Mucosa of descending colon (tissue), 3 donors: ENCODE results near the gene TMEM213. TPM values are rescaled to one million over a fixed set of nuclear protein-coding genes. Genes with fewer than 3 reads are reported as not detected.

Experiments used
- ATAC-seq: fragments of 200-7000 bp; cut with Tn5 transposase; one replicate; pipeline ENCODE4 v1.9.1; 2020; ENCODE audit warnings: mild to moderate bottlenecking, moderate library complexity
- DNase-seq, 3 donors: peaks; one replicate each; pipeline ENCODE4 v3.0.0-alpha.2; 2020
- H3K36me3 ChIP-seq: fragments of 200-600 bp; one replicate; pipeline ENCODE4 v1.8.0; 2021; ENCODE audit warnings: low read depth, mild to moderate bottlenecking
- H3K4me1 ChIP-seq: fragments of 200-600 bp; one replicate; pipeline ENCODE4 v1.8.0; 2021; ENCODE audit warnings: low read depth, mild to moderate bottlenecking
- H3K4me3 ChIP-seq: fragments of 200-600 bp; one replicate; pipeline ENCODE4 v1.8.0; 2021; ENCODE audit warnings: mild to moderate bottlenecking
- H3K9me3 ChIP-seq: fragments of 200-600 bp; one replicate; pipeline ENCODE4 v1.8.0; 2021; ENCODE audit warnings: mild to moderate bottlenecking
- CTCF ChIP-seq: fragments of 200-600 bp; IDR thresholded peaks from one replicate; pipeline ENCODE4 v1.8.0; 2022; ENCODE audit warnings: antibody characterized with exemption, mild to moderate bottlenecking
- intact Hi-C, 2 donors: fragments of 100-400 bp; cut with DNase I in 1 of 2; cut with micrococcal nuclease in 1 of 2; formaldehyde crosslinking; loops; one replicate each; pipeline versions ENCODE4 v1.11.0 to v1.11.1; 2022; cut with DNase I, micrococcal nuclease
- total RNA-seq, 3 donors: library from RNA; stranded (reverse); fragmentation: NEBNext Ultra II Directional in 2 of 3; extraction: Animal tissue kit (Norgen Biotek cat#: 25700) in 2 of 3; gene quantifications; one replicate each; pipeline versions ENCODE4 v1.2.1 to v1.2.4, GENCODE V29; 2021 to 2023
- donor health status: DM: no; HTN: no; CAD: no; lungs with moderate emphysema.
- donor health status: DM: no; HTN: no; CAD: no.
- donor health status: DM: no; HTN: yes; CAD: no.

The TMEM213 gene
- total RNA-seq, 3 donors from 2014 or later = not detected

GRCh38 chr7:138871814-138872090 lies 74.0 kb downstream of the TMEM213 start:
- Histone ChIP-seq H3K4me1 (no peaks in the 10 kb centered on the region), H3K4me3 (no peak overlapping the region), H3K36me3 (no peaks in the 10 kb centered on the region), H3K9me3 (no peaks in the 10 kb centered on the region)
- intact Hi-C loops = no loop called here
- ATAC-seq (no peak), DNase-seq (no peak)
- TF ChIP-seq CTCF = no peak

GRCh38 chr7:138872576-138872975 lies 74.8 kb downstream of the TMEM213 start:
- intact Hi-C loops = no loop called here
- peak; percentile 21 for ATAC-seq

GRCh38 chr7:138873220-138873892 lies 75.6 kb downstream of the TMEM213 start:
- intact Hi-C loops = no loop called here
- Histone ChIP-seq H3K4me1 (no peaks in the 10 kb centered on the region), H3K36me3 (no peaks in the 10 kb centered on the region), H3K4me3 (no peak overlapping the region), H3K9me3 (no peaks in the 10 kb centered on the region)
- no peak for DNase-seq
- no peak for TF ChIP-seq CTCF
- no peak for ATAC-seq

More at GRCh38 chr7:138872576-138872975, 74.8 kb downstream of the TMEM213 start:
- H3K36me3 ChIP-seq = no peaks in the 10 kb centered on the region
- no peaks in the 10 kb centered on the region for H3K4me1 ChIP-seq
- no peak for TF ChIP-seq CTCF
- DNase-seq = no peak
- no peak overlapping the region for H3K4me3 ChIP-seq
- H3K9me3 ChIP-seq = no peaks in the 10 kb centered on the region

GRCh38 chr7:138875794-138876193 lies 78.0 kb downstream of the TMEM213 start:
- ATAC-seq (peak; percentile 74), DNase-seq (peak in 1 of 3 donors; percentile 19)
- H3K9me3 ChIP-seq = no peaks in the 10 kb centered on the region
- no peaks in the 10 kb centered on the region for H3K36me3 ChIP-seq
- H3K4me3 ChIP-seq = no peak overlapping the region
- intact Hi-C loops = no loop called here
- H3K4me1 ChIP-seq = no peaks in the 10 kb centered on the region
- no peak for TF ChIP-seq CTCF

GRCh38 chr7:138876326-138876725 lies 78.5 kb downstream of the TMEM213 start:
- no peak for ATAC-seq
- no peak overlapping the region for H3K4me3 ChIP-seq
- H3K36me3 ChIP-seq = no peaks in the 10 kb centered on the region
- no peak for TF ChIP-seq CTCF
- H3K9me3 ChIP-seq = no peaks in the 10 kb centered on the region
- no peaks in the 10 kb centered on the region for H3K4me1 ChIP-seq
- intact Hi-C loops = no loop called here
- DNase-seq = no peak

- ATAC-seq (no peak), DNase-seq (no peak)
- Histone ChIP-seq H3K36me3 (no peaks in the 10 kb centered on the region), H3K9me3 (no peaks in the 10 kb centered on the region), H3K4me1 (no peaks in the 10 kb centered on the region), H3K4me3 (no peak overlapping the region)
- no peak for TF ChIP-seq CTCF
- intact Hi-C loops = no loop called here
Observed at GRCh38 chr7:138878051-138878450, 80.3 kb downstream of the TMEM213 start.
